Erythroblast (primary cell): Measurements from ENCODE around the gene AWAT2.

Source experiments
- GATA1 ChIP-seq: IDR thresholded peaks from 2 replicates; pipeline ENCODE4 v1.6.1; 2011; ENCODE audit warnings: low read depth, mild to moderate bottlenecking, control low read depth, low read length, moderate library complexity
- POLR2A ChIP-seq: IDR thresholded peaks from 2 replicates; pipeline ENCODE4 v1.6.1; 2011; ENCODE audit warnings: mild to moderate bottlenecking, low read length

- no peak for TF ChIP-seq POLR2A
- TF ChIP-seq GATA1, result no peak
Observed at GRCh38 chrX:69996113-69996468, 53.6 kb downstream of the AWAT2 start.
